ENCODE results near the gene PDGFD.

Gene PDGFD

GRCh38 chr11:103875855-103876510 is 288.0 kb downstream of the PDGFD start:
- no peak for DNase-seq

- no peak for DNase-seq
These were observed 291.2 kb downstream of the PDGFD start for GRCh38 chr11:103872748-103873147.

- no peak for DNase-seq
These were observed 291.9 kb downstream of the PDGFD start for GRCh38 chr11:103871923-103872551.

- DNase-seq, result no peak
These were observed 293.1 kb downstream of the PDGFD start for GRCh38 chr11:103870821-103871309.

- DNase-seq, result no peak
These were observed 296.5 kb downstream of the PDGFD start for GRCh38 chr11:103867481-103867880.

- peak; percentile 27 for DNase-seq
These were observed 300.4 kb downstream of the PDGFD start for GRCh38 chr11:103863497-103863896.

- no peak for DNase-seq
These were observed 301.2 kb downstream of the PDGFD start for GRCh38 chr11:103862802-103863174.

GRCh38 chr11:103862094-103862801 is 301.7 kb downstream of the PDGFD start:
- DNase-seq, result no peak
